ENCODE results near the gene TOM1L2.
"Not testable (repeated sequence)": the region's sequence is repeated elsewhere in the genome, so short reads cannot be mapped to it uniquely, and the experiment has no call there.

The TOM1L2 gene

DNA sequence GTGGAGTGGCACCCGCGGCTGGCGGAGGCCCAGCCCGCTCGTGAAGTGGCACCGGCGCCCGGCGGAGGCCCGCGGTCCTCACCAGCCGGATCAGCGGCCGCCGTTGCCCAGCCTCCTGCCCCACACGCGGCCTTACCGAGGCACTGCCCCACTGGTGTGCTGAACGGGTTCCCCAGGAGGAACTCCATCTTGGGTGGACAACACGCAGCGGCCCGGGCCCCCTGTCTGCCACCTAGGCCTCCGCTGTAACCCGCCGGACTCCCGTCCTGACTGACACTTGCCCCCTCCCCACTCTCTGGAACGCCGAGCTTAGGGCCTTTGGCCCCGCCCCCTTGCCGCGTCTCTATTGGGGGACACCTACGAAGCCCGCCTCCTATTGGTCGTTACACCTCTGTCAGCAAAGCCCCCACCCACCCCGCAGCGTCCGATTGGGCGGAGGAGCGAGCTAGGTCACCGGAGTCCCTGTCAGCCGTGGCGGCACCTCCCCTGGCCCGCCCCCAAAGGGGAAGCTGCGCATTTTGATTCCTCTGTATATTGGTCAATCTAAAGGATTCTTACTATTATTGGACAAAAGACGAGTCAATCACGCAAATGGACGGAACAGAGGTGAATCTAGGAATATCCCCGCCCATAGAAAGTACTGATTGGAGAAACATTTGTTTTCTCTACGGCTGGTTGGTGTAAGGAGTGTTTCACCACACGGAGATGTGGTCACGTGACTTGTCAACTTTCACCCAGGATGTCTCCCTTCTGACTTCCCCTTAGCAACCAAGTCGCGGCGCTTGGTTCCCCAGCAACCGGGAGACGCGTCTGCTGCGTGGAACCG, at the start of gene TOM1L2, which contains the start of gene DRC3:
TSS of gene TOM1L2 (minus strand) at position 275 of the 826 bp plus-strand sequence. CDS start at position 188, 87 bp downstream.
TSS of gene DRC3 (plus strand) at position 737 of the 826 bp plus-strand sequence. CDS start 4,737 bp downstream, outside the sequence.
- peak; percentile 100 for DNase-seq

DNA sequence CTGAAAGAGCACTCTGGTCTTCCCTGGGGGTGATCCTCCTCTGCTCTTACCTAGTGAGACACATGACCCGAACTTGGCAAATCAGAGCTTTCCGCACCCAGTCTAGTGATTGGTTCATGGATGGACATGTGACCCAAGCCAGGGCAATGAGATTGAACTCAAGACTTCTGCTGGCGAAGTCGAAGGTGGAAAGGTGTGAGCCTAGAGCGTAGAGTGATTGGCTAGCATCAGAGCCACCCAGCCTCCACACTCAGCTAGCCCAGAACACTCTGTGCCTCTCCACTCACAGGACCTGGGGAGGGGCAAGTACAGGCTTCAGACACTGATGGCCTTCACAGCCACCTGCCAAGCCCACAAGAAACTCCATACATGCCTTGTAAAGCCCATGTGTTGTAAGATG, 49.2 kb upstream of the TOM1L2 start:
- no peak for DNase-seq

DNA sequence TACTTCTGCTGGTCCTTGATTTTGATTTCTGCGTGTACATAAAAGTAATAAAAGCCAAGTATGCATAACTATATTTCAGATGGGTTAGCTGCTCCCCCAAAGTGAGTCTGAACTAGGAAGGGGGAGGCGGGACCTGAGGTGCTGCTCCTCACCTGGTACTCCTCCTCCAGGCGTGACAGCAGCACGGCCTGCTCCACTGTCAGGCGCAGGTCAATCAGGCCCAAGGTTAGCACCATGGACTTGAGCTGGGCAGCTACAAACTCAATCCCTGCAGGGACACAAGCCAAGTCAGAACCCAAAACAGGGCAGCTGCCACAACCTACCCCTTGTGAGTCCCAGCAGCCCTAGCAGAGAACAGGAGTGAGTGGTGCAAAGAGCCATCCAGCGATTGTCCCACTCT, 48.8 kb upstream of the TOM1L2 start:
- DNase-seq, result no peak

DNA sequence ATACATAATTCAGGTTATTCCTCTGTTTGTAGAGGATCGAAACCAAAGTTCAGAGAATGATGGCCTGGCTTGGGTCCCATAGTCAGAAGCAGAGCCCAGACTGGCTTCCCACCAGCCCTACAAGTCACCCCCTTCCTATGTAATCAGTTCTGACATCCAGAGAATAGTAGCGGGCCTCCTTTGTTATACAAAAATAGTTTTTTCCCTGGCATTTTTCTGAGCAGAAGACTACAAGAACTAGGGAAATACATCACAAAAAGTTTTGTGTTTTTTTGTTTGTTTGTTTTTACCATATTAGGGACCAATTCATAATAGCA, 47.6 kb upstream of the TOM1L2 start:
- no peak for DNase-seq

DNA sequence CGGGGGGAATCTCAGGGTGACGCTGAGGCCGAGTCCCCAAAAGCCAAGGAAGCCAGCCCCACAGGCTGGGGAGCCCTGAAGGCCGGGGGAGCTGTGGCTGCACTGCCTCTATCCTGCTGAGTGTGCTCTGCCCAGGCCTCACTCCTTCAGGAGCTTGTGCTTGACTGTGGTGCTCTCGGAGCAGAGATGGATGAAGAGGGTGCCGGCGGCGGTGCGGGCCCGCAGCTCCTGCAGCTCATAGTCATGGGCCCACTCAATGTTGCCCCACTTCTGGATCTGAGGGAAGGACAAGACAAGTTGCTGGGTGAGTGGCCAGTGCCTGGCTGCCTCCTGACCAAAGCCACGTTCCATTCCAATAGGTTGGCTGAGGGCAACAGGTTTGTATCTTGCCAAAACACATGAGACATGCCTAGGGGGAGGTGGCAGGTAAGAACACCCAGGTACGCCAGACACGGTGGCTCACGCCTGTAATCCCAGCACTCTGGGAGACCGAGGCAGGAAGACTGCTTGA, 46.3 kb upstream of the TOM1L2 start:
- no peak for DNase-seq

DNA sequence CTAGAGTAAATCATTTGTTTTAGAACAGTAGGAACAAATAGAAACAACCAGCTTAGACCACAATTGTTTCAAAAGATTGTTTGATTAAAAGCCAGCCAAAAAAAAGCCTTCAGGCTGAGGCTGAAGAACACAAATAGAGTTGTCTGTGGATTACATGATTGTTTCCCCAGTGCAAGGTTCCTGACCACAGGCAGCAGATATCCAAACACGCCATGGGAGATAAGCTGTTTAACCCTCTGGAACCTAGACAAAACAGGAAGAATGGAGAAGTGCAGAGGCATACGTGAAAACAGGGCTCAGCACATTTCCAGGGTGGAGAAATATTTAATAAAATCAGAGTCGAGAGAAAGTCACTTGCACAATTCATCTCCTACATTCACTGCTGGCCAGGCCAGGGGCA, 45.8 kb upstream of the TOM1L2 start:
- DNase-seq, result no peak

DNA sequence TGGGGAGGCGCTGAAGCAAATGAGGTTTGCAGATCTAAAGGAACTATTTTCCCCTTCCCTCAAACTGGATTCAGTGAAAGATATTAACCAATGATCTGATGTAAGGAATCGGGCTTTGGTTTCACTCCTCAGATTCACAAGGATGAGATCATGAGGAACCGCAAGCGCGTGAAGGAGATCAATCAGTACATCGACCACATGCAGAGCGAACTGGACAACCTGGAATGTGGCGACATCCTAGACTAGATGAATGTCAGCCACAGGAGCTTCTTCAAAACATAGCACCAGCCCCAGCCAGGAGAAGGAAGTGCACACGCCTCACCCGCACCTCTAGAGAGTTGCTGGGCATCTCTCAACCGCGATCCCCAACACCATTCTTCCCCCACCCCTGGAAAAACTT, 44.2 kb upstream of the TOM1L2 start:
- DNase-seq, result no peak

DNA sequence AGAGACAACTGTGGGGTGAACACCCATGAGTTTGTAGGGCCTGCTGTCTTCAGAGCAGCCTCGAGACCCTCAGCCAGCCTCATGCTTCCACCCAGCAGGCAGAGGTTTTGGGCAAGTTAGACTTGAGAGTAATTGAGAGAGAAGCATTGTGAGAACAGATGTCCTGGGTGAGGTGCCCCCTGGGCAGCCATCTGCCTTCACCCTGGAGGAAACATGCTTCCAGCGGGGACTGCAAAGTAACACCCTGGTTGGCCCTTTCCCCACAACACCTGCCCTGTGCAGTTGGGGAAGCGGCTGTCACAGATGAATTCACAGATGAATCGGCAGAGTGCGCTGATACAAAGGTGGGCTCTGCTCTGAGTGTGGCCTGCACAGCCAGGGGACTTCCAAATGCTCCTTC, 43.4 kb upstream of the TOM1L2 start:
- no peak for DNase-seq

DNA sequence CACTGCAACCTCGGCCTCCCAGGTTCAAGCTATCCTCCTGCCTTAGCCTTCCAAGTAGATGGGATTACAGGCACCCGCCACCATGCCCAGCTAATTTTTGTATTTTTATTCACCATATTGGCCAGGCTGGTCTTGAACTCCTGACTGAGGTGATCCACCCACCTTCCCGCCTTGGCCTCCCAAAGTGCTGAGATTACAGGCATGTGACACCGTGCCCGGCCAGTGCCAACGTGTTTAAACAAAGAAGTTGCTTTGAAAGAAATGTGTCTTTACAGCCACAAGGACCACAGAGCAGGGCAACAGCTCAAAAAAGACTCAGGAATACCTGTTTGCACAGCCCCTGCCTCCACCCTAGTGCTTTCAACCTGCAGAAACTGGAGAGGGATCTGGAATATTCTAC, 41.8 kb upstream of the TOM1L2 start:
- DNase-seq, result no peak

DNA sequence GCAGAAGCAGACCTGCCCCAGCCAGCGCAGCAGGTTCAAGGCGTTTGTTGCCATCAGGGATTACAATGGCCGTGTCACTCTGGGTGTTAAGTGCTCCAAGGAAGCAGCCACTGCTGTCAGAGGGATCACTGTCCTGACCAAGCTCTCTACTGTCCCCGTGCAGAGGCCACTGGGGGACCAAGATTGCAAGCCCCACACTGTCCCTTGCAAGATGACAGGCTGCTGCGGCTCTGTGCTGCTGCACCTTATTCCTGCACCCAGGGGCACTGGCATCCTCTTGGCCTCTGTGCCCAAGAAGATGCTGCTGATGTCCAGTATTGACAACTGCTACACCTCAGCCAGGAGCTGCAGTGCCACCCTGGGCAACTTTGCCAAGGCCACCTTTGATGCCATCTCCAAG, 39.1 kb upstream of the TOM1L2 start:
- no peak for DNase-seq

DNA sequence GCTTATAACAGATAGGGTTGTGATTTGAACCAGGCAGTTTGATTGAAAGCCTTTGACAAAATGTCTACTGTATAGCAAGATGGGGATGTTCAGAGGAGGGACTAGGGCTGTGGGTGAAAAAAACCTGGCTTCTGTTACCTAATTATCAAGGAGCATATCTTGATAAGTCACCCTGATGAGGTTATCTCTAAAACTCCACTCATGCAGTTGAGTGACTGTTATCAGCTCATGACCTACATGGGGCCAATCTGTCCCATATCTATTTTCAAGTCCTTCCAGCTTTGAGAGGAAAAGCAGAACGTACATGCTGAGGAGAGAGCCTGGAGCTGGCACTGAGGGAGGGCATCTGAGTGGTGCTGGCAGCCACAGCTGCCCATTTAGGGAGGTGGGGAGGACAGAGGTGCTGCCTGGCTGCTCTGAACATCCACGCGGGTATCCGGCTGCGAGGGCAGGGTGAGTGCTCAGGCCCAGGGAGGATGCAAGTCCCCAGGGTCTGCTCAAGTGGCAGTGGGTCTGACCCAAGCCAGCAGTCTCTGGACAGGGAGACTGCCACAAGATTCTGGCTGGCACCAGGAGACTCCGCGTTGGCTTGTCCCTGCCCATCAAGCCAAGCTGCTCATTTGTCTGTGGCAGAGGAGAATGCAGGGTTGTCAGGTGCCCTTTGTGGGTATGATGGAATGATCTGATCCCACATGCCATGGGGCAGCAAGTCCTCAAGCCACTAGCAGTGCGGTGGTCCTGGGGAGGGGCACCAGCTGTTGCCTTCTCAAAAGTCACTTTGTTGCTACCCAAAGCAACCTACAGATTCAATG, 37.6 kb upstream of the TOM1L2 start:
- DNase-seq, result no peak

DNA sequence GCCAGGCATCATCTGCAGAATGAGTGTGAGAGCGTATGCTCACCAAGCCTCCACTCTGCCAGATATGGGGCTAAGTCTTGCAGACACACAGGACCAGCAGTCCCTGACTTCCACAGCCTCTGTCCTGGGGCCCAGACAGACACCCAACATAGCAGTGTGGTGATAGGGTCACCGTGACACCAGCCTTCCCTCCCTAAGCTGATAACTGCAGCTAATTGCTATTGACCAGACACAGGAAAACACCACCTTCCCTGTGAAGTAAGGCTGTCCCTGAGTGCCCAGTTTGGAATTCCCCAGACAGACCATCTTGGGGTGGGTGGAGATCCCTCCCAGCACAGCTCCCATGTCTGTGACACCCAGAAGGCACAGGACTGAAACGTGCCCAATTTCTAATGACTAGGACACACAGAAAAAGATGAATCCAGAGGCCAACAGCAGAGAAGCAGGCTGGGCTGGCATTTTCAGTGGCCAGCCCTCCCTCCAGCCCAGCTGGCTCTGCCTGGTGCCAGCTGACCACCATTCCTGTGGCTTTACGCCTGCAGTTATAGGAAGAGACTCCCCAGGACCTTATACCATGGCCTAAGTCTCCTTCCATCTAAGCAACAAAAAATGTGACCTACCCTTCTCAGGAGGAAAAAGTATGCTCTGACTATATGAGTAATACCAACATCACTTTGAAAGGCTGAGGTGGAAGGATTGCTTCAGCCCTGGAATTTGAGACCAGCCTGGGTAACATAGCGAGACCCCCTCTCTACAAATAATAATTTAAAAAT, 36.5 kb upstream of the TOM1L2 start:
- DNase-seq, result no peak

DNA sequence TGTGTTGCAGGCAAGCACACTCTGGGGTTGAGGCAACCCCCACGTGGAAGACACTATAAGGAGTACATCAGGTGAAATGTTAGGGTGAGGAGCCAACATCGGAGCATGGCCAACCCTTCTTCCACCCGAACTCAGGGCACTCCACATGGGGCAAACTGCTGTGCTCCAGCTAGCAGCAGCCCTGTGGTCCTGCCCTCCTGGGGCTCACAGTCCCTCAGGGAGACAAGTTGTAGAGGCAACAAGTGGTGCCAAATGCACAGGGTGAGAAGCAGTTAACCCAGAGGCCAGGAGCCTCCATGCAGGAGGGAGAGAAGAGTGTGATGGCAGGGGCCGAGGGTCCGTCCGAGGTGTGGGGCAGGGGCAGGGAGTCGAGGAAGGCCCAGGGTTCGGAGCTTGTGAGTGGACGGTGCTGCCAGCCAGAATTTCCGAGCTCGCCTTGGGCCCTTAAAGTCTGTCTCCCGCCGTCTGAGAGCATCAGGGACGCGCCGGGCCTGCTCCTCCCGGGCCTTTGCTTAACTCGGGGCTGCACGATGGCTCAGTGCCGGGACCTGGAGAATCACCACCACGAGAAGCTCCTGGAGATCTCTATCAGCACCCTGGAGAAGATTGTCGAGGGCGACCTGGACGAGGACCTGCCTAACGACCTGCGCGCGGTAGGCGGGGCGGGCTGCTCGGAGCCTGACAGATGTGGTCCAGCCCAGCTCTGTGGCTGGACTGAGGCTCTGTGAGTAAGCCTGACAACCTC, 34.5 kb upstream of the TOM1L2 start:
- DNase-seq, result no peak

DNA sequence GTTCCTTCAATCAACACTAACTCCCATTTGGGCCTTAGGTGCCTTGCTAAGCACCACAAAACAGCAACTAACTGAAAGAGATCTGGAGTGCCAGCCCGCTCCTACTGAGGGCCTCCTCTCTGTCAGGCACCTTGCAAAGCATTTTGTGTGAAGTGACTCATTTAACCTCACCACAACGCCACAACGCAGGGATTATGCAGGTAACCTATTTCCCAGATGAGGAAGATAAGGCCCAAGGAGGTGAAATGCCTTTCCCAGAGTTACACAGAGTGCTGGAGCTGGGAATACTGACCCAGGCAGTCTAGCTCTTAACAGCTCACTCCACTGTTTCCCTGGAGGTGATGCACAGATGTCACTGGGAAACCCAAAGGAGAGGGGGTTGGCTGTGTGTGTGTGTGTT, 33.3 kb upstream of the TOM1L2 start:
- DNase-seq, result no peak

DNA sequence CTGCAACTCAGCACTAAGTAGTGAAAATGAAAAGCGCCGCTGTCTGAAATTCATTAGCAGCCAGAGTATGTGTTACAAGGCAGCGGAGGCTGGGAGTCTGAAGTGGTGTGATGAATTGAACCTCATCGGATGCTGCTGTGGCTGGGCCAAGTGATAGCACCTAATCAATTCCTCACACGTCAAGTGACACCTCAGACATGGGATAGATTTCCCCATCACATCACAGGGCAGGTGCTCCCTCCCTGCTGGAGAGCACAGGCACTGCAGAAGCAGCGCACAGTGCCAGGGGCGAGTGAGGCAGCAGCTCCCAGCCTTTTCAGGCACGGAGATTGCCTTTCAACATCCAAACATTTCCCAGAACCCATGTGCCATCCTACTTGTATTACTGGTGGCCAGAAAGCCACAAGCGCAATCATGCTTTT, 32.7 kb upstream of the TOM1L2 start:
- DNase-seq, result no peak

DNA sequence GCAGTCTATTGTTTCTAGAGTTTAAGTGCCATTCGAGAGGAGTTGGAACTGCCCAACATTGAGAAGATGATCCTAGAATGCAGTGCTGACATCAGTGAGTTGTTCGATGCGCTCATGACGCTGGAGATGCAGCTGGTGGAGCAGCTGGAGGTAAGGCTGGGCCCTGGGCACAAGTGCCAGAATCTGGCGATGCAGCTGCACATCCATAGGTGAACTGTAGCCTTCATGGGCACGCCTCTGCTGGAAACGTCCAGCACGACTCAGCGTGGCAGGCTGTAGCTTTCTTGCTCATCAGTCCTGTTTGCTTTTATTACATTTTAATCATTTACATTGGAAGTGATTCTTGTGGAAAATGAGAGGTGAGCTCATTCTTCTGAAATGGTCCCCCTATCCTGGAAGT, 32.1 kb upstream of the TOM1L2 start:
- no peak for DNase-seq

DNA sequence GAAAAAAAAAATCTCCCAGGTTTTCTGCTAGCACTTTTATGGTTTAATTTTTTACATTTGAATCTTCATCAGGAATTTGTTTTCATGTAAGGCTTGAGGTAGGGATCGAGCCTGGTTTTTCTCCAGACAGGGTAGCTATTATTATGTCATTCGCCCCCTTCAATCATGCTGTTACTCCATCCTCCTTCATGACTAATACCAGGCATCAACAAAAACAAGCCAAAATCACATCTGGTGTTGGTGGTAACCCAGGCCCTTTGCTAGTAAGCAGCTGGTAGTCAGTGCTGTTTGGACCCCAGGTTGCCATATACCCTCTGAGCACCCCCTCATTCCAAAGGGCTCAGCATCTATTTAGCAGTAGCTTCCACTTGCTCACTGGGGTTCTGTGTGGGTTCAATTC, 30.0 kb upstream of the TOM1L2 start:
- DNase-seq, result no peak

DNA sequence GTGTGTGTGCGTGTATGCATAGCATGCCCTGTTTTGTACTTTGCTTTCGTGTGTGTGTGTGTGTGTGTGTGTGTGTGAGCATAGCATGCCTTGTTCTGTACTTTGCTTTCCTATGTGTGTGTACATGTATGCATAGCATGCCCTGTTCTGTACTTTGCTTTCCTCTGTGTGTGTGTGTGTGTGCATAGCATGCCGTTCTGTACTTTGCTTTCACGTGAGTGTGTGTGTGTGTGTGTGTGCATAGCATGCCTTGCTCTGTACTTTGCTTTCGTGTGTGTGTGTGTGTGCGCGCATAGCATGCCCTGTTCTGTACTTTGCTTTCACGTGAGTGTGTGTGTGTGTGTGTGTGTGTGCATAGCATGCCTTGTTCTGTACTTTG, 27.8 kb upstream of the TOM1L2 start:
- DNase-seq, result no peak

DNA sequence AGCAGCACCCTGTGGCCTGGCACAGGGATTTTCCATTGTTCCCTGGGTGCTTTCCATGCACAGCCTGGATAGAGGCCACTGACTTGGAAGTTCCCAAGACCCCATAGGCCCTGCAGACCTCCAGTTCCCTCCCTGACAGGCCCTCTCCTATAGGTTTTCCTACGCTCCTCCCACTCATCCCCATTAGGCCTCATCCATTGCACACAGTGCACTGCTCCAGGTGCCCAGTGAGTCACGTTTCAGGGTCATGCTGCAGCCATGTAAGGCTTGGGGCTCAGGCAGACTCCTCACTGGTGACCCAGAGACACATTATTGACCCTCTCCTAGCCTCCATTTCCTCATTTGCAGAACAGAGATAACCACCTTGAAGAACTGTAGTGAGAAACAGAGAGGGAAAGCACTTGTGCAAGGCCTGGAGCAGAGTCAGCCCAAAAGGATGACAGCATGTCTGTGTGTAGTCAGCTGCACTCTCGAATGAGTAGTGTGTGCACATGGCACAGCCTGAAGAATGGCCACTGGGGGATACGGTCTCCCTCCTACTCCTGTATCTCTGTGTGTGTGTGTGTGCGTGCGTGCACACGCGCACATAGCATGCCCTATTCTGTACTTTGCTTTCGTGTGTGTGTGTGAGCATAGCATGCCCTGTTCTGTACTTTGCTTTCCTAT, 27.3 kb upstream of the TOM1L2 start:
- DNase-seq, result no peak

DNA sequence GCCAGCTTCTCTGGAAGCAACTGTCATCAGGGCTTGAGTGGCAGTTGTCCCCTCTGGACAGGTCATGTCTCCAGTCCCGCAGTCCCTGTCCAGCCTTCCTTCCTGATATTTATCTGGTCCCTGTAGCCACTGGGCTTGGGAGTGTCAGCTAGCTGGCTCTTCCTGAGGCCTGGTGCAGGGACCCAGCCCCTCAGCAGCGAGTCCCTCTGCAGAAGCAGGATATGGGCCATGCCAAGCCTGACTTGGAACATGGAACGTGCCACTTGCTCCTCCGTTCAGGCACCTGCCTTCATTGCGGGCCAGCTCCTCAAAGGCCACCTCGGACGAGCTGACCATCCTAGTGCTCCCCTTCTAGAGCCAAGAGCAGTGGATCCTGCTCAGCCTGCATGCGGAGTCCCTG, 26.7 kb upstream of the TOM1L2 start:
- DNase-seq, result no peak

DNA sequence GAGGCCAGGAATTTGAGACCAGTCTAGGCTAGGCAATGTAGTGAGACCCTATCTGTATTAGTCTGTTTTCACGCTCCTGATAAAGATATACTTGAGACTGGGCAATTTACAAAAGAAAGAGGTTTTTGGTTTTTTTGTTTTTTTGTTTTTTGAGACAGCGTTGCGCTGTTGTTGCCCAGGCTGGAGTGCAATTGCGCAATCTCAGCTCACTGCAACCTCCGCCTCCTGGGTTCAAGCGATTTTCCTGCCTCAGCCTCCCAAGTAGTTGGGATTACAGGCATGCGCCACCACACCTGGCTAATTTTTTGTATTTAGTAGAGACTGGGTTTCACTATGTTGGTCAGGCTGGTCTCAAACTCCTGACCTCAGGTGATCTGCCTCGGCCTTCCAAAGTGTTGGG, 23.7 kb upstream of the TOM1L2 start:
- DNase-seq, result not testable (repeated sequence)

Measured in CD4-positive, alpha-beta T cell treated with Interleukin-15 for 1 hour (primary cell).